ENCODE results near the gene SOCS3.
A peak's percentile ranks its signal among the peaks of the same experiment; 100 is the strongest.

Gene SOCS3

GRCh38 chr17:78346605-78347250 lies 13.1 kb downstream of the SOCS3 start:
- ATAC-seq (replicated peaks) (no peak), DNase-seq (no peak)
- H3K36me3 Mint-ChIP-seq (ENCODE audit: insufficient read depth) = peaks cover 18% of the 10 kb centered on the region
- no peaks in the 10 kb centered on the region for H3K9me3 Mint-ChIP-seq
- H3K4me3 Mint-ChIP-seq = no peak overlapping the region
- H3K27ac Mint-ChIP-seq = no peak overlapping the region
- peaks cover 54 to 57% of the 10 kb centered on the region in 2 donors for H3K4me1 Mint-ChIP-seq (ENCODE audit: low read depth in 2 of 2)
- H3K27me3 Mint-ChIP-seq = no peaks in the 10 kb centered on the region

DNA sequence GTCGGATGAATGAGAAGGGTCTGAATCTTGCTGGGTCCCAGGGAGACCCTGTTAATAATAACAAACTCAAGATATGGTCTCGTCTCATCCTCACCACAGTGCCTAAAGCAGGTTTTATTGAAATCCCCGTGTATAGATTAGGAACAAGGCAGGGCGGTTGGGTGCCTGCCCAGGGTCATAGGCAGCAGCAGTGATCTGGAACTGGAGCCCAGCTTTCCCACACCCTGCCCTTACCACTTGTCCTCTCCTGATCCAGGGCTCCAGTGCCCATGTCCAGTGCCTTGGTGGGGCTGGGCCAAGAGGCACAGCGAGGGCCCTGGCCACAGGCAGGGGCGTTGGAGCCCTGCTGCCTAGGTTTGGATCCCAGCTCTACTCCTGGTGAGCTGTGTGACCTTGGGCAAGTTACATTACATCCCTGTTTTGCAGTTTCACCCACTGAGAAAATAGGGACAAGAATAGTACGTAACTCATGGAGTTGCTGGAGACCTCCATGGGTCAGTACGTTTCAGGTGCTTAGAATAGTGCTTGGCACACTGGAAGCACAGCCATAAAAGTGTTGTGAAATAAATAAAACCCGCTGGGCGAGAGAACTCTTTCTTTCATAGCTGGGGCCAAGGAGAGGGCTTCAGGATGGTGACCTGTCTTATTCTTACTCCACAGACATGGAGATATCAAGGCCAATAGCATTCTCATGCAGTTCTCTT lies 13.9 kb downstream of the SOCS3 start:
- Mint-ChIP-seq H3K9me3 (no peaks in the 10 kb centered on the region), H3K4me1 (ENCODE audit: low read depth in 2 of 2) (peaks cover 54 to 56% of the 10 kb centered on the region in 2 donors), H3K27ac (no peak overlapping the region), H3K4me3 (no peak overlapping the region), H3K36me3 (ENCODE audit: insufficient read depth) (peaks cover 18% of the 10 kb centered on the region), H3K27me3 (no peaks in the 10 kb centered on the region)
- DNase-seq (no peak), ATAC-seq (replicated peaks) (no peak)

GRCh38 chr17:78345172-78345571 lies 14.7 kb downstream of the SOCS3 start:
- Mint-ChIP-seq H3K4me3 (peak overlapping the region; percentile 13 to 83), H3K27ac (peak overlapping the region in 1 of 2 donors; percentile 44), H3K4me1 (ENCODE audit: low read depth in 2 of 2) (peaks cover 58% of the 10 kb centered on the region in 2 donors), H3K9me3 (no peaks in the 10 kb centered on the region), H3K36me3 (ENCODE audit: insufficient read depth) (peaks cover 18% of the 10 kb centered on the region), H3K27me3 (no peaks in the 10 kb centered on the region)
- DNase-seq = no peak
- no peak for ATAC-seq (replicated peaks)

DNA sequence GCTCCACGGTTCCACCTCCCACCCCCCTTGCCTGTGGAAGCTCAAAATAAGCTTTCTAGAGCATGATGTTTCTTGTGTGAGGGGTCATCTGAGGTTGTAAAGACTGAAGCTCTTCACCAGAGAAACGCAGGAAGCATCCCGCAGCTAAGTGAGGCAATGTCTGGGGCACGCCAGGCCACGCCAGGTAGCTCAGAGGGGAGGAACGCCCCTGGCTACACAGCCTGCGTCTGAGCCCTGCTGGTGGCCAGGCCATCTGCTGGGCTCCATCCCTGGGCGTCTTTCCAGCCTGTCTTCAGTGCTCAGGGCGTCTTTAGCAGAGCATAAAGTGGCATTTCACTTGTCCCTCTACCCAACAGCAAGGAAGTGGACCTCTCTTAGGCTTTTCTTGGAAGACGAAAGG lies 15.2 kb downstream of the SOCS3 start:
- no peak for DNase-seq
- H3K9me3 Mint-ChIP-seq = no peaks in the 10 kb centered on the region
- H3K27me3 Mint-ChIP-seq = no peaks in the 10 kb centered on the region
- ATAC-seq (replicated peaks) = no peak
- H3K27ac Mint-ChIP-seq = peak overlapping the region in 1 of 2 donors; percentile 44
- H3K4me3 Mint-ChIP-seq = peak overlapping the region; percentile 75 to 83
- peaks cover 18% of the 10 kb centered on the region for H3K36me3 Mint-ChIP-seq (ENCODE audit: insufficient read depth)
- H3K4me1 Mint-ChIP-seq (ENCODE audit: low read depth in 2 of 2) = peaks cover 57 to 59% of the 10 kb centered on the region in 2 donors

DNA sequence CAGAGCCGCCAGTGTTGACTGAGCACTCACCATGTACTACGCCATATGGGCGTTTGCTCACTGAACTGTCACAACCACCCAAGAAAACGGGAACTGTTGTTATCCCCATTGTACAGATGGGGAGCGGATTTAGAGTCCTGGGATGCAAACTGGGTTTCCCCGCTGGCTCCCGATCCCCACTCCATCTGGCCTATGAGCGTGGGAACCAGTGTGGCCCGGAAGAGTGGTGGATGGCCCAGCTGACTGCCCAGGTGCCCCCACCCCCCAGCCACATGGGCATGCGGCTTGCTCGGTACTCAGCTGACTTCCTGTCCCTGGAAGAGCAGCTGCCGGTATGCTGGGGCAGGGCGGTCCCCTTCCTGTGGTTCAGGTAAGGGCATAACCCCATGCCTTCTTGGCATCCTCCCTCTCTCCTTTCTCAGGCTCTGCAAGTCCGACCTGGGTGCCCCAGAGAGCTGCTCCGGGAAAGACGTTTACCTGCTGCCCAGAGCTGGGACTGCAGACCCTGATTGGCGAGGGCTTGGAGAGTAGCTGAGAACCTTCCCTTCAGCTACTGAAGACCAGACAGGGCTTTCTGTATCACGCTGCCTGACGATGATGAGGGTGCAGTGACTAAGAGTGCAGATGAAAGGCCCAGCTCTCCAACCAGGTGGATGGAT lies 16.2 kb downstream of the SOCS3 start:
- DNase-seq = peak; percentile 66 to 71 (median 70)
- Mint-ChIP-seq H3K4me3 (peak overlapping the region; percentile 75 to 83), H3K36me3 (ENCODE audit: insufficient read depth) (peaks cover 18% of the 10 kb centered on the region)

DNA sequence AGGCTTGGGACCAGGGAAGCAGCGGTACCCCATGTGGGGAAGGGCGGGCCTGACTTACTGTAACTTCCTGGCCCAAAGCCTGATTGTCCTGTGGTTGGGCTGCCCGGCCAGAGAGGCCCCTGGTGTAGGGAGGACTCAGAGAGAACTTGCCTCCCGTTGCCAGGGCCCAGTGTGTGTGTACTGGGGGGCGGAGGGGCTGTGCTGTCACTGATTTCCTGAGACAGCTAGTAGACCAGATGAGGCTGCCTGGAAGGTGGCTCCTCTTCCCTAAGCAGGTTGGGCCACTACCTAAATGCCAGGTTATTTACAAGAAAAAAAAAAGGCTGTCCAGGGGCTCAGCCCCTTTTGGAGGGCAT lies 16.7 kb downstream of the SOCS3 start:
- peak overlapping the region; percentile 92 for H3K27ac Mint-ChIP-seq
- peaks cover 18% of the 10 kb centered on the region for H3K36me3 Mint-ChIP-seq (ENCODE audit: insufficient read depth)
- peak overlapping the region; percentile 75 to 83 for H3K4me3 Mint-ChIP-seq
- peaks cover 55 to 57% of the 10 kb centered on the region in 2 donors for H3K4me1 Mint-ChIP-seq (ENCODE audit: low read depth in 2 of 2)
- ATAC-seq (replicated peaks) = peak; percentile 15
- DNase-seq = no peak
- no peaks in the 10 kb centered on the region for H3K9me3 Mint-ChIP-seq
- H3K27me3 Mint-ChIP-seq = no peaks in the 10 kb centered on the region

More for the DNA sequence above, 16.2 kb downstream of the SOCS3 start:
- peak; percentile 95 for ATAC-seq (replicated peaks)
- H3K9me3 Mint-ChIP-seq = no peaks in the 10 kb centered on the region
- H3K27me3 Mint-ChIP-seq = no peaks in the 10 kb centered on the region
- peak overlapping the region; percentile 92 for H3K27ac Mint-ChIP-seq
- peaks cover 58 to 60% of the 10 kb centered on the region in 2 donors for H3K4me1 Mint-ChIP-seq (ENCODE audit: low read depth in 2 of 2)

- DNase-seq (no peak), ATAC-seq (replicated peaks) (no peak)
- peaks cover 18% of the 10 kb centered on the region for H3K36me3 Mint-ChIP-seq (ENCODE audit: insufficient read depth)
- H3K27ac Mint-ChIP-seq = peak overlapping the region; percentile 92
- no peaks in the 10 kb centered on the region for H3K9me3 Mint-ChIP-seq
- peaks cover 52 to 53% of the 10 kb centered on the region in 2 donors for H3K4me1 Mint-ChIP-seq (ENCODE audit: low read depth in 2 of 2)
- no peaks in the 10 kb centered on the region for H3K27me3 Mint-ChIP-seq
- H3K4me3 Mint-ChIP-seq = peak overlapping the region; percentile 75 to 83
Observed at GRCh38 chr17:78342449-78343186, 17.3 kb downstream of the SOCS3 start.

DNA sequence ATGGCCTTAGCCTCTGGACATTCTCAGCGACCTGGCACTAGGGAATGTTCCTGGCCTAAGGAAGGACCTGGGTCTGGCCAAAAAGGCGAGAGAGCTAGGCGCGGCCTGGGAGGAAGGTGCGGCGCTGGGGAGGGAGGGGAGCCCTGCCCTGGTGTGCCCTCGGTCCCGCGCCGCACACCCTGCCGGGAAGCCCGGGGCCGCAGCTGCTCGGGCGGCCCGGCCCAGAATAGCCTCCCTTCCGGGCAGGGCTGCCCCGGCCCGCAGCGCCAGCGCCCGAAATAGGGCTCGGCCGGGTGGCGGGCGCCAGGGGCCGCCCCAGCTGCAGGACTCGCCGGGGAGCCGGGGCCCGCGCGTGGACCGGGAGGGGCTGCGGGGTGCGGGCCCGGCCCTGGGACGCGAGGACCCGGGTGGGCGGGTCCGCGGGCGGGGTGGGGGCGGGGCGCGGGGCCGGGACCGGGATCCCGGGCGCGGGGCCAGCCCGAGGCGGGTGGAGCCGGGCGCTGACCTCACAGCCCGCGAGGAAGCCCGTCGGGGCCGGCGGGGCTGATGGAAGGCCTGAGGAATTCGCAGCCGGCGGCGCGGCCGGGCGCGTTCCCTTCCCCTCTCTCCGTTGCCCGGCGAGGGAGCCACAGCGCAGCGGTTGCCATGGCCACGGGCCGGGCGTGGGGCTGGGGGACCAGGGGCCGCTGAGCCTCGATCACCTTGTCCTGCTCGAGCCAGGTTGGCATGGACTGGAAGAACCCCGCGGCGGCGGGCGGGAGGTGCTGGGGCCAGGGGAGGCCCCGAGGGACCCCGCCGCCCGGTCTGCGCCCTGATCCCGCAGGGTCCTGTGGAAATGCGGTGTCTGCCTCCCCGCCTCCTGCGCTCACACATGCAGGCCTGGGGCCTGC lies 18.1 kb downstream of the SOCS3 start:
- Mint-ChIP-seq H3K36me3 (ENCODE audit: insufficient read depth) (peaks cover 14% of the 10 kb centered on the region), H3K27me3 (no peaks in the 10 kb centered on the region), H3K27ac (peak overlapping the region; percentile 92), H3K9me3 (no peaks in the 10 kb centered on the region), H3K4me1 (ENCODE audit: low read depth in 2 of 2) (peaks cover 45 to 46% of the 10 kb centered on the region in 2 donors), H3K4me3 (peak overlapping the region; percentile 75 to 83)
- no peak for DNase-seq
- peak; percentile 17 for ATAC-seq (replicated peaks)

GRCh38 chr17:78340183-78340955 lies 19.5 kb downstream of the SOCS3 start:
- ATAC-seq (replicated peaks) (no peak), DNase-seq (no peak)
- Mint-ChIP-seq H3K4me3 (peak overlapping the region; percentile 57 to 73), H3K36me3 (ENCODE audit: insufficient read depth) (peaks cover 12% of the 10 kb centered on the region), H3K27ac (peak overlapping the region; percentile 41 to 75), H3K4me1 (ENCODE audit: low read depth in 2 of 2) (peaks cover 41 to 42% of the 10 kb centered on the region in 2 donors), H3K9me3 (no peaks in the 10 kb centered on the region), H3K27me3 (no peaks in the 10 kb centered on the region)

- DNase-seq = no peak
- Mint-ChIP-seq H3K36me3 (ENCODE audit: insufficient read depth) (peaks cover 15% of the 10 kb centered on the region), H3K4me3 (peak overlapping the region; percentile 31 to 54), H3K4me1 (ENCODE audit: low read depth in 2 of 2) (peaks cover 30 to 32% of the 10 kb centered on the region in 2 donors), H3K27me3 (no peaks in the 10 kb centered on the region), H3K9me3 (no peaks in the 10 kb centered on the region), H3K27ac (peak overlapping the region; percentile 25 to 68)
- ATAC-seq (replicated peaks) = no peak
Observed at GRCh38 chr17:78338486-78339259, 21.2 kb downstream of the SOCS3 start.

DNA sequence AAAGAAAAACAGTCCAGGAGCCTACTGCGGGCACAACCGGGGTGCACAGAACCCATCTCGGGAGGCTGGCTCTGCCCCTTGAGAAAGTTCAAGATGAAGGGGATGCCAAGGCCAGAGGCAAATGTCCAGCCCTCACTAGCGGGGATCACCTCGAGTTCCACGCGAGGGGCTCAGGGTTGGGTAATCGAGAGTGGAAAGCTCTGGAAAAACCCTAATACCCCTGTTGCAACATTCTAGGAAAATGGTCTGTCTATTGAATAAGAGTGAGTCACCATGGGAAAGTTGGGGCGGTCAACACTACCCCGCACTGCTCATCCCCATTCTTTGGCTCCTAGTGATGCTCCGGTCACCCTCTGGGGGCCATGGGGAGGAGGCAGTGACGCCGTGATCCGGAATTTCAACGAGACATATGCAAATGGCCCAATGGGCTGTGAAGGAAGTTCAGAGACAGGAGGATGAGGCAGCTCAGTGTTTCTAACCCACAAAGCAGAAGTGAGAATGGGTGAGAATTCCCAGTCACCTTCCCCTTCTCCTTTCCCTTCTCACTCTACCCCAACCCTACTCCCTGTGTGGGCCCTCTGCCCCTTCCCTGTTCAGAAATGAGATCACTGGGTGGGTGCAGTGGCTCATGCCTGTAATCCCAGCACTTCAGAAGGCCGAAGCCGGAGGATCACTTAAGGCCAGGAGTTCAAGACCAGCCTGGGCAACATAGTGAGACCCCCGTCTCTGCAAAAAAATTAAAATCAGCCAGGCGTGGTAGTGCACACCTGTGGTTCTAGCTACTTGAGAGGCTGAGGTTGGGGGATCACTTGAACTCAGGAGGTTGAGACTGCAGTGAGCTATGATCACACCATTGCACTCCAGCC lies 22.4 kb downstream of the SOCS3 start:
- peak; percentile 18 for ATAC-seq (replicated peaks)
- no peak for DNase-seq
- Mint-ChIP-seq H3K36me3 (ENCODE audit: insufficient read depth) (peaks cover 5% of the 10 kb centered on the region), H3K9me3 (no peaks in the 10 kb centered on the region), H3K27me3 (no peaks in the 10 kb centered on the region), H3K27ac (peak overlapping the region in 1 of 2 donors; percentile 23), H3K4me3 (no peak overlapping the region), H3K4me1 (ENCODE audit: low read depth in 2 of 2) (peaks cover 26 to 28% of the 10 kb centered on the region in 2 donors)
